Measurements from ENCODE around the gene PLSCR3. TPM values are rescaled to one million over a fixed set of nuclear protein-coding genes. Genes with fewer than 3 reads are reported as not detected.

The PLSCR3 gene
- total RNA-seq, 4 donors from 2014 or later: 13.2 to 32.4 (median 18.4) TPM

DNA sequence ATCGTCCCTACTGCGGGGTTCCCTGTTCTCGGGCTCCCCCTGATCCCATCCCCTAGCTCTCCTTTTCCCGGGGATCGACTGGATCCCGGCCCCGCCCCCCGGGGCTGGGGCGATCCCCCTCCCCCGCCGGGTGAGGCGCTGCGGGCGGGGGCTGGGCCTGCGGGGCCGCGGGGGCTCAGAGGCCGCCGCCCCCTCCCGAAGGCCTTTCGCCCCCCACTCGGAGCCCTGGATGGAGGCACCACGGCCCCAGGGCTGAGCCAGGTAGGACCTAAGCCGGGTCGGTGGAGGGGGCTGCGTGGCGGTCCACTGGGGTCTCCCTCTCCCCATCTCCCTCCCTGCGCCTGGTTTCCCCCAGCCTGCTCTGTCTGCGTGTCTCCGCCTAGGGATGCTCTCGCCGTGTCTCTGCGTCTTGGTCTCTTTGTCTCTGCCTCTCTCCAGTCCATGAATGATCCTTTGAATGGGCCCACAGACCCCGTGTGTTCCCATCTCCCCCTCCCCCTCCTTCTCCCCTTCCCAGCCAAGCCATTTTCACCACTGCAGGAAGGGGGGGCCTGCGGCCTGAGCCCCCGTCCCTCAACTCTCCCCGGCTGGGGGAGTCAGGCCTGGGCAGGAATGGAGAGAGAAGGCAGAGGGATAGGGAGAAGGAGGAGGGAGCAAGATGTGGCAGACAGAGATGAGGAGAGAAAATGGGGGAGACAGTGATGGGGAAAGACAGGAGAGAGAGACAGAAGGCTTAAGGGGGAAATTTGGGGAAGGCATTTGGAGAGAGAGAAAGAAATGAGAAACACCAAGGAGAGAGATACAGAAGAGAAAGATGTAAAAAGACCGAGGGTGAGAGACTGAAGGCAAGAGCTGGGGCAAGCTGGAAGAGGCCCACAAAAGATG, 11.3 kb upstream of the PLSCR3 start:
- Histone ChIP-seq H3K4me3 (peak overlapping the region; percentile 47 to 84 (median 66)), H3K36me3 (no peaks in the 10 kb centered on the region), H3K4me1 (peaks cover 13 to 32% (median 22%) of the 10 kb centered on the region in 4 donors), H3K27me3 (peaks cover 17% of the 10 kb centered on the region), H3K9me3 (no peaks in the 10 kb centered on the region), H3K27ac (peak overlapping the region; percentile 86 to 98 (median 94))
- TF ChIP-seq EP300 (IDR thresholded peaks at IDR 0.05; ENCODE audit: low read depth): no peak
- no peak for TF ChIP-seq POLR2AphosphoS5 (IDR thresholded peaks at IDR 0.05)
- no peak for TF ChIP-seq POLR2A (IDR thresholded peaks at IDR 0.05)
- TF ChIP-seq, protein P1, sequence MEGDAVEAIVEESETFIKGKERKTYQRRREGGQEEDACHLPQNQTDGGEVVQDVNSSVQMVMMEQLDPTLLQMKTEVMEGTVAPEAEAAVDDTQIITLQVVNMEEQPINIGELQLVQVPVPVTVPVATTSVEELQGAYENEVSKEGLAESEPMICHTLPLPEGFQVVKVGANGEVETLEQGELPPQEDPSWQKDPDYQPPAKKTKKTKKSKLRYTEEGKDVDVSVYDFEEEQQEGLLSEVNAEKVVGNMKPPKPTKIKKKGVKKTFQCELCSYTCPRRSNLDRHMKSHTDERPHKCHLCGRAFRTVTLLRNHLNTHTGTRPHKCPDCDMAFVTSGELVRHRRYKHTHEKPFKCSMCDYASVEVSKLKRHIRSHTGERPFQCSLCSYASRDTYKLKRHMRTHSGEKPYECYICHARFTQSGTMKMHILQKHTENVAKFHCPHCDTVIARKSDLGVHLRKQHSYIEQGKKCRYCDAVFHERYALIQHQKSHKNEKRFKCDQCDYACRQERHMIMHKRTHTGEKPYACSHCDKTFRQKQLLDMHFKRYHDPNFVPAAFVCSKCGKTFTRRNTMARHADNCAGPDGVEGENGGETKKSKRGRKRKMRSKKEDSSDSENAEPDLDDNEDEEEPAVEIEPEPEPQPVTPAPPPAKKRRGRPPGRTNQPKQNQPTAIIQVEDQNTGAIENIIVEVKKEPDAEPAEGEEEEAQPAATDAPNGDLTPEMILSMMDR (IDR thresholded peaks at IDR 0.05): no peak
- in situ Hi-C loops (cut with MboI; ENCODE audit: low pct_ligation_motif_present in 1 of 4, low pct_unique_long_range_greater_than_20kb in 1 of 4, low sequenced_read_pairs in 3 of 4) (no loop called here), intact Hi-C loops (cut with DNase I; ENCODE audit: low total_unique reads) (no loop called here)
- no peak for DNase-seq
- 22 to 29% methylated on average over 2 to 18 of the region's 38 CpGs for WGBS, 2 donors (ENCODE audit: low coverage in 1 of 2)

DNA sequence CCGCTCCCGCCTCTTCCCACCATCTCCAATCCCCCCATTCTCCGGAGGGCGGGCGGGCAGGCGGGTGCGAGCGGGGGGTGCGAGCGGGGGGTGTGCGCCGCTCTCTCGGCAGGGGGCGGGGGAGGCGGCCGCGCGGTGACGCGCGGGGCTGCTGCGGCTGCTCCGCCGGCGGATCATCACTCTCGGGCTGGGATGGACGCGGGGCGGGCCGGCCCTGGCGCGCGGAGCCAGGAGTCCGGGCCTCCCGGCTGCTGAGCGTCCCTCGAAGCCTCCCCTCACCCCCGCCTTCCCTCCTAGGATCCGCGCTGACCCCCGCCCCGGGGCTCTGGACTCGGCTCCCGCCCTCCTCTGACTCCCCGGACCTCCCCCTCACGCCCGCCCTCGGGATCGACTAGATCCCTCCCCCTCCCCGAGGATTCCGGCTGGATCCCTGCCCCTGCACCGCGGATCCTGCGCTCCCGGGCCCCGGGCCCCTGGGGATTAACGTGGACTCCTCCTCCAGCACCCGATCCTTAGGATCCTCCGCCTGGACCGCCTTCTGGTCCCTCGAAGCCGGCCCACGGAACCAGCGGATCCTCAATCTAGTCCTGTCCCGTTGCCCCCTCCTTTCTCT, 10.5 kb upstream of the PLSCR3 start:
- in situ Hi-C loops (cut with MboI; ENCODE audit: low pct_ligation_motif_present in 1 of 4, low pct_unique_long_range_greater_than_20kb in 1 of 4, low sequenced_read_pairs in 3 of 4): no loop called here
- peaks cover 17% of the 10 kb centered on the region for H3K27me3 ChIP-seq
- H3K4me1 ChIP-seq: peaks cover 13 to 32% (median 22%) of the 10 kb centered on the region in 4 donors
- peak; percentile 39 for TF ChIP-seq POLR2A (IDR thresholded peaks at IDR 0.05)
- no peak for TF ChIP-seq EP300 (IDR thresholded peaks at IDR 0.05; ENCODE audit: low read depth)
- TF ChIP-seq POLR2AphosphoS5 (IDR thresholded peaks at IDR 0.05): peak in 2 of 3 donors; percentile 63 to 68
- H3K9me3 ChIP-seq: no peaks in the 10 kb centered on the region
- intact Hi-C loops (cut with DNase I; ENCODE audit: low total_unique reads): no loop called here
- no peak for DNase-seq
- H3K27ac ChIP-seq: peak overlapping the region; percentile 86 to 98 (median 94)
- H3K4me3 ChIP-seq: peak overlapping the region; percentile 47 to 84 (median 66)
- WGBS, 2 donors (ENCODE audit: low coverage in 1 of 2): 4% methylated on average over 34 of the region's 65 CpGs; no CpG with 5 or more reads in 1 of the 2 donors
- no peaks in the 10 kb centered on the region for H3K36me3 ChIP-seq

DNA sequence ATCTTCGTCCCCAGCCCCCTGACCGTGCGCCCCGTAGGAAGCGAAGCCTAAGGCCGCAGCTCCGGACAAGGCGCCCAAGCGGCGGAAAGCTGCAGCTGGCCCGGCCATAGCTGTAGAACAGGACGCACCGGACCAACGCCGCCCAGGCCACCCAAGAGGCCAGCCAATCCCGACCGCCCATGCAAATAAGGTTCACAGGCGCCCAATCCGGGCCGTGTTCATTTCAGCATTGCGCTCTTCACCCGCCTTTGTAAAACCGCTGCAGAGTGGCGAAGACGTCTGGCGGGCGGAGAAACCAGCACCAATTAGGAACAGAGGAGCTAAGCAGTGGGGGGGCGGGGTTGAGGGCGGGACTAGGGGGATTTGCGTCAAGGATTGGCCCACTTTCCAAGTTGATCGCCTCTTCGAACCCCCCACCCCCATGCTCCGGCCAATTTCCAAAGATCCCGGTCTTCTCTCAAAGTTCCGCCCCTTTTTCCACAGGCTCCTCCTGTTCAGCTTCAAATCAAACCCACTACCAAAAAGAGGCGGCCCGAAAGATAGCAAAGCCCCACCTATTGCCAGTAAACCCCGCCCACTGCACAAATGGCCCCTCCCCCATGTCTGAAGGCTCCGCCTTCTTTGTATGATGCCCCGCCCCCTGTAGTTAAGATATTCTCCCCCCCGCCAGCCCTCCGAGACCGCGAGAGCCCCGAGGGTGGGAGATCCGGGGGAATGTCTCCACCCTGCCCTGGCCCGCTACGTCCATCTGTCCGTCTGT, 9.8 kb upstream of the PLSCR3 start, which contains the start of gene TMEM256:
TMEM256 (minus strand) TSS at position 121 of the 760 bp plus-strand sequence; CDS start at position 108, 13 bp downstream.
- peak within 1 kb of the TSS; percentile 86 to 98 (median 94) for H3K27ac ChIP-seq
- in situ Hi-C loops (cut with MboI; ENCODE audit: low pct_ligation_motif_present in 1 of 4, low pct_unique_long_range_greater_than_20kb in 1 of 4, low sequenced_read_pairs in 3 of 4) (no loop called here), intact Hi-C loops (cut with DNase I; ENCODE audit: low total_unique reads) (no loop called here)
- WGBS, 2 donors (ENCODE audit: low coverage in 1 of 2): 1% methylated on average over 38 of the region's 49 CpGs; no CpG with 5 or more reads in 1 of the 2 donors
- peak within 1 kb of the TSS; percentile 50 to 84 (median 66) for H3K4me3 ChIP-seq
- H3K36me3 ChIP-seq: no peaks in the 10 kb centered on the region
- TF ChIP-seq POLR2AphosphoS5 (IDR thresholded peaks at IDR 0.05) (peak; percentile 99), POLR2A (IDR thresholded peaks at IDR 0.05) (peak; percentile 98), EP300 (IDR thresholded peaks at IDR 0.05; ENCODE audit: low read depth) (no peak)
- TF ChIP-seq, protein P1 (IDR thresholded peaks at IDR 0.05): peak in 1 of 5 experiments; percentile 41
- H3K9me3 ChIP-seq: no peaks in the 10 kb centered on the region
- peaks cover 17% of the 10 kb centered on the region for H3K27me3 ChIP-seq
- DNase-seq: peak; percentile 99
- H3K4me1 ChIP-seq: peaks cover 13 to 32% (median 22%) of the 10 kb centered on the region in 4 donors

DNA sequence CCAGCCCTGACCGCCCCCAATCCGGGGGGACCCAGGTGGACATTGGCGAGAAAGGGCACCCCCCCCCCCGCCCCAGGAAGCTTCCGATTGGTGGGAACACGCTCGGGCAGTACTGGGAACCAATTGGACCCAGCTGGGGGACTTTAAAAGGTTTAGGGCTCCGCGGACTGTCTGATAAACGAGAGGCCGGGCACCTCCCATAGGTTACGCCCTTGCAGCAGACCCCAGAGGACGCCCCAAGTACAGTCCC, 9.3 kb upstream of the PLSCR3 start:
- Histone ChIP-seq H3K4me3 (peak overlapping the region; percentile 50 to 73 (median 58)), H3K27me3 (peaks cover 17% of the 10 kb centered on the region), H3K4me1 (peaks cover 13 to 32% (median 22%) of the 10 kb centered on the region in 4 donors), H3K9me3 (no peaks in the 10 kb centered on the region), H3K27ac (peak overlapping the region; percentile 86 to 98 (median 94)), H3K36me3 (no peaks in the 10 kb centered on the region)
- no peak for DNase-seq
- 0% methylated on average over 11 of the region's 13 CpGs; no CpG with 5 or more reads in 1 of the 2 donors for WGBS, 2 donors (ENCODE audit: low coverage in 1 of 2)
- intact Hi-C loops (cut with DNase I; ENCODE audit: low total_unique reads): no loop called here
- TF ChIP-seq POLR2A (IDR thresholded peaks at IDR 0.05) (no peak), POLR2AphosphoS5 (IDR thresholded peaks at IDR 0.05) (no peak), EP300 (IDR thresholded peaks at IDR 0.05; ENCODE audit: low read depth) (no peak)
- TF ChIP-seq, protein P1 (IDR thresholded peaks at IDR 0.05): peak in 1 of 5 experiments; percentile 14
- in situ Hi-C loops (cut with MboI; ENCODE audit: low pct_ligation_motif_present in 1 of 4, low pct_unique_long_range_greater_than_20kb in 1 of 4, low sequenced_read_pairs in 3 of 4): no loop called here
